K562 (cell line): Measurements from ENCODE around the gene SLC25A26. TPM values are rescaled to one million over a fixed set of nuclear protein-coding genes. Genes with fewer than 3 reads are reported as not detected.

Experiments used
- ATAC-seq: fragments of 200-7000 bp; cut with Tn5 transposase; 3 replicates; pipeline ENCODE4 v1.9.1; 2020; ENCODE audit warnings: moderate library complexity
- BruUV-seq: library from RNA; stranded (reverse); fragments of 400-500 nt; replicated peaks from 2 replicates; lab custom pipeline; 2021; lab: Mats Ljungman, UMichigan
- CTCF ChIA-PET: fragments of 300-600 bp; formaldehyde crosslinking; extraction: SDS; loops from one replicate; lab custom pipeline; 2021; ENCODE audit warnings: low intra/inter-chr PET ratio; lab: Yijun Ruan, JAX
- POLR2A ChIA-PET: fragments of 300-600, 350-650 bp; sonication (Branson Sonifier 250); formaldehyde crosslinking; extraction: SDS; loops from one replicate; lab custom pipeline; 2021; ENCODE audit warnings: antibody characterized with exemption, inconsistent platforms; lab: Yijun Ruan, JAX
- DNase-seq, 4 experiments: peaks; one replicate each; pipeline versions ENCODE4 v3.0.0 to v3.0.0-alpha.2; 2011 to 2018; ENCODE audit warnings: low spot score in 3 of 4, mixed read lengths in 3 of 4; ENCODE audit errors: extremely low read depth in 1 of 4
- FAIRE-seq: peaks from 2 replicates; lab custom pipeline; 2011; peaks lifted over from hg19 to GRCh38; lab: Jason Lieb, UNC
- H2AFZ ChIP-seq: 2 replicates; pipeline ENCODE4 v1.6.0; 2011; ENCODE audit warnings: low read depth, low read length, control low read depth, inconsistent platforms
- H3K27ac ChIP-seq: fragments of 200-600 bp; 3 replicates; pipeline ENCODE4 v1.8.0; 2011; ENCODE audit warnings: low read depth, mild to moderate bottlenecking, control low read depth, inconsistent platforms, low read length, moderate library complexity, mixed read lengths; ENCODE audit errors: extremely low read depth
- H3K27me3 ChIP-seq, 2 experiments: fragments of 300-600 bp in 1 of 2; 2 replicates in 1 of 2; 3 replicates in 1 of 2; pipeline versions ENCODE4 v1.6.0 to v1.8.0; 2011; ENCODE audit warnings: inconsistent platforms in 2 of 2, low read length in 2 of 2, mild to moderate bottlenecking in 1 of 2, mixed read lengths in 1 of 2, moderate library complexity in 1 of 2; ENCODE audit not compliant: control insufficient read depth in 2 of 2, insufficient read depth in 2 of 2
- H3K36me3 ChIP-seq: fragments of 300-600 bp; 3 replicates; pipeline ENCODE4 v1.8.0; 2011; ENCODE audit warnings: mild to moderate bottlenecking, low read length, inconsistent platforms; ENCODE audit not compliant: control insufficient read depth, insufficient read depth
- H3K4me1 ChIP-seq, 2 experiments: fragments of 200-600 bp in 1 of 2; replicated peaks in 1 of 2; 2 replicates in 1 of 2; 3 replicates in 1 of 2; pipeline versions ENCODE4 v1.5.1 to v1.8.0; 2011; ENCODE audit warnings: inconsistent platforms in 2 of 2, low read length in 2 of 2, mild to moderate bottlenecking in 1 of 2, mixed read lengths in 1 of 2, moderate library complexity in 1 of 2; ENCODE audit not compliant: control insufficient read depth in 2 of 2, insufficient read depth in 2 of 2
- H3K4me2 ChIP-seq: 2 replicates; pipeline ENCODE4 v1.6.1; 2011; ENCODE audit warnings: low read length, control low read depth, inconsistent platforms, mixed read lengths; ENCODE audit not compliant: insufficient read depth
- H3K4me3 ChIP-seq: fragments of 200-600 bp; sonication (generic), shearing (Covaris generic); 2 replicates; pipeline ENCODE4 v1.5.1; 2016; ENCODE audit warnings: control low read depth, inconsistent platforms
- H3K79me2 ChIP-seq: fragments of 200-600 bp; 3 replicates; pipeline ENCODE4 v1.8.0; 2011; ENCODE audit warnings: low read length, inconsistent platforms; ENCODE audit not compliant: control insufficient read depth, insufficient read depth
- H3K9ac ChIP-seq, 2 experiments: 2 replicates each; pipeline versions ENCODE4 v1.6.0 to v1.6.1; 2011; ENCODE audit warnings: low read depth in 2 of 2, low read length in 2 of 2, control low read depth in 1 of 2, inconsistent platforms in 1 of 2, mild to moderate bottlenecking in 1 of 2, mixed read lengths in 1 of 2; ENCODE audit not compliant: insufficient read depth in 1 of 2
- H3K9me1 ChIP-seq: one replicate; pipeline ENCODE4 v1.6.0; 2011; ENCODE audit warnings: inconsistent platforms, mild to moderate bottlenecking, low read length, moderate library complexity; ENCODE audit not compliant: control insufficient read depth, insufficient read depth
- H3K9me3 ChIP-seq: replicated peaks from 2 replicates; pipeline ENCODE4 v1.5.1; 2011; ENCODE audit warnings: low read depth, low read length, inconsistent platforms; ENCODE audit not compliant: control insufficient read depth, insufficient read depth
- H4K20me1 ChIP-seq: replicated peaks from 2 replicates; pipeline ENCODE4 v1.6.1; 2011; ENCODE audit warnings: low read length, inconsistent platforms, mixed read lengths; ENCODE audit not compliant: control insufficient read depth, insufficient read depth
- RBM15 ChIP-seq: fragments of 200-400 bp; formaldehyde crosslinking; IDR thresholded peaks from 2 replicates; pipeline ENCODE4 v1.6.1; 2018; ENCODE audit warnings: mild to moderate bottlenecking, low read length, moderate library complexity; ENCODE audit not compliant: insufficient read depth
- SAFB2 ChIP-seq: fragments of 200-400 bp; formaldehyde crosslinking; IDR thresholded peaks from 2 replicates; pipeline ENCODE4 v1.6.1; 2018; ENCODE audit warnings: borderline replicate concordance, low read length, low read depth, moderate library complexity; ENCODE audit not compliant: severe bottlenecking
- SIN3B ChIP-seq: fragments of 450-650 bp; IDR thresholded peaks from 2 replicates; pipeline ENCODE4 v1.6.1; 2017; ENCODE audit warnings: low read depth, mild to moderate bottlenecking, moderate library complexity
- ZNF232 ChIP-seq: sonication (generic); formaldehyde crosslinking; IDR thresholded peaks from 2 replicates; pipeline ENCODE4 v1.8.0; 2022; ENCODE audit warnings: mild to moderate bottlenecking, missing genetic modification reagents
- ZNF77 ChIP-seq: fragments of 250-450 bp; sonication (Bioruptor Pico); IDR thresholded peaks from 2 replicates; pipeline ENCODE4 v1.5.0; 2020
- WGBS: fragments of 100-300 bp; shearing (Covaris generic); methylation state at CpG from one replicate; pipeline ENCODE4 v1.1.6; 2016; ENCODE audit warnings: low coverage, mixed read lengths; ENCODE audit not compliant: insufficient coverage; ENCODE audit errors: missing lambda C conversion rate; 5-methylcytosine and 5-hydroxymethylcytosine counted together
- in situ Hi-C: fragments of 300-500 bp; cut with MboI; formaldehyde crosslinking; loops from 4 replicates; pipeline ENCODE4 v1.15.0; 2018; ENCODE audit warnings: inconsistent platforms, mixed read lengths
- intact Hi-C: fragments of 100-400 bp; cut with micrococcal nuclease; formaldehyde crosslinking; loops from 2 replicates; pipeline ENCODE4 v1.14.2; 2022
- polyA plus RNA-seq, 8 experiments: library from polyadenylated mRNA; depleted of rRNA in 4 of 8; stranded (reverse) in 5 of 8; unstranded in 3 of 8; fragments of >200 nt; fragmentation: Nextera tagmentation in 2 of 8; fragmentation: Illumina TruSeq in 1 of 8; extraction: Ambion mirVana in 2 of 8; extraction: Trizol in 1 of 8; gene quantifications; 2 replicates each; pipeline versions ENCODE4 v1.2.1 to v1.2.3, GENCODE V29; 2011 to 2014; ENCODE audit warnings: inconsistent platforms in 1 of 8, missing spikeins in 1 of 8
- total RNA-seq, 7 experiments: library from RNA; depleted of rRNA in 6 of 7; stranded (reverse); fragments of >200 nt in 6 of 7; fragmentation: Illumina TruSeq in 2 of 7; extraction: Trizol in 2 of 7; gene quantifications; 2 replicates each; pipeline versions ENCODE4 v1.2.1 to v1.2.3, GENCODE V29; 2011 to 2021; ENCODE audit warnings: low replicate concordance in 1 of 7
- TF ChIP-seq, protein P1 (sequence below), 2 experiments: fragments of 450-650 bp in 1 of 2; IDR thresholded peaks; 2 replicates each; pipeline ENCODE4 v1.6.1; 2011 to 2017; ENCODE audit warnings: low read depth in 2 of 2, antibody characterized with exemption in 1 of 2, borderline replicate concordance in 1 of 2, low read length in 1 of 2, mild to moderate bottlenecking in 1 of 2, mixed read lengths in 1 of 2; ENCODE audit not compliant: control insufficient read depth in 1 of 2

The SLC25A26 gene
- total and polyA plus RNA-seq, 9 of the 15 experiments (the other 6 are each of a cell fraction or from before 2014, with no cell fraction given), result 7.2 to 29.1 (median 12.6) TPM

DNA sequence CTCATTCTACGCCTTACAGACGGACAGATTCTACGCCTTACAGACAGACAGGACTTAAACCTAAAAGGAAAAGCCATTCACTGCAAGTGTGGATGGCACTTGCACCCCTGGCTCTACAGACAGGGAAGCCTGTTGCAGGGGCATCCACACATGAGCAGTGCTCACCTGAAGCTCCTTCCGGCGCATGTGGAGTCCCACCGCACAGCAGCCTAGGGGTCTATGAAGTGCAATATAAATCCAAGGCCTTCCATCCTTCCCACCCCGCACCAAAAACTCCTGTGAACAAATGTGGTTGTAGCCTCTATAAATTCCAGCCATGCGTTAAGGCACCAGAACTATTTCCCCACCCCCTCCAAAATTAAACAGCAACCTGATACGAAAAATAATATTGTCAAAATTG lies 158.8 kb downstream of the SLC25A26 start (continued):
- TF ChIP-seq ZNF232, result no peak

DNA sequence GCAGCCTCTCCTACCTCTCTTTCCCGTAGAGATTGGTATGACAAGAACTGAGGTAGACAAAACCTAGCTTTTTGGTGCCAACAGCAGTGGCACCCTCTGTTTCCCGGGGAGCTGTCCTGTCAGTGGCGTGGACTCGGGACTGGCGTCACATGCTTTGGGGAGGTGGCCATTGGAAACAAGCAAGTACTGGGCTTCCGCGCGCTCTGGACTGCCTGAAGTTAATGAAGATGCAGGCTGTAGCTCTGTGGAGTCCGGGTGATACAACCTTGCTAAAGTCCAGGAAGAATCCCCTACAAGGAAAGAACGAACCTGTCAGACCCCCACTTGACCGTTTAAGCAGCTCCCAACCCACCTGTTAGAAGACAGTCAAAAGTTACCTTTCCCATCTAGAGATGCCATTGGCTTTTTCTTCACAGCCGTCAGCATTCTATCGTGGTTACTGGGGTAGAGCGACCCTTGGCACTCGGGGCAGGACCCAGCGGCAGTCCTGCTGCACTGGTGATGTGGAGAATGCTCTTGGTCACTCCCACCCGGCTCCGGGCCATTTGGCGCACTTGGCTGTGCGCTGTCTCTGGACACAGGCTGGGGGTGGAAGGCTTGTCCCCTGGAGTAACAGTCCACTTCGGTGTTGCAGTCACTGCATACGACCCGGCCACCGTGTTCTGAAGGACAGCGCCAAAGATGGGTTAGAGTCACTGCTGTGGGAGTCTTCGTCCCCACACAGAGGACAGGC lies 159.6 kb downstream of the SLC25A26 start:
- H3K9me1 ChIP-seq, result no peaks in the 10 kb centered on the region
- no peaks in the 10 kb centered on the region for H3K27me3 ChIP-seq
- DNase-seq, result no peak
- FAIRE-seq, result no peak
- POLR2A ChIA-PET, result no interaction called here
- ATAC-seq, result no peak
- H3K4me1 ChIP-seq, result peaks cover 0 to 4% of the 10 kb centered on the region in 2 experiments; a peak in 2 of 5 replicates
- no peak overlapping the region for H2AFZ ChIP-seq
- intact Hi-C loops, result no loop called here
- TF ChIP-seq SAFB2, result no peak
- TF ChIP-seq, protein P1, sequence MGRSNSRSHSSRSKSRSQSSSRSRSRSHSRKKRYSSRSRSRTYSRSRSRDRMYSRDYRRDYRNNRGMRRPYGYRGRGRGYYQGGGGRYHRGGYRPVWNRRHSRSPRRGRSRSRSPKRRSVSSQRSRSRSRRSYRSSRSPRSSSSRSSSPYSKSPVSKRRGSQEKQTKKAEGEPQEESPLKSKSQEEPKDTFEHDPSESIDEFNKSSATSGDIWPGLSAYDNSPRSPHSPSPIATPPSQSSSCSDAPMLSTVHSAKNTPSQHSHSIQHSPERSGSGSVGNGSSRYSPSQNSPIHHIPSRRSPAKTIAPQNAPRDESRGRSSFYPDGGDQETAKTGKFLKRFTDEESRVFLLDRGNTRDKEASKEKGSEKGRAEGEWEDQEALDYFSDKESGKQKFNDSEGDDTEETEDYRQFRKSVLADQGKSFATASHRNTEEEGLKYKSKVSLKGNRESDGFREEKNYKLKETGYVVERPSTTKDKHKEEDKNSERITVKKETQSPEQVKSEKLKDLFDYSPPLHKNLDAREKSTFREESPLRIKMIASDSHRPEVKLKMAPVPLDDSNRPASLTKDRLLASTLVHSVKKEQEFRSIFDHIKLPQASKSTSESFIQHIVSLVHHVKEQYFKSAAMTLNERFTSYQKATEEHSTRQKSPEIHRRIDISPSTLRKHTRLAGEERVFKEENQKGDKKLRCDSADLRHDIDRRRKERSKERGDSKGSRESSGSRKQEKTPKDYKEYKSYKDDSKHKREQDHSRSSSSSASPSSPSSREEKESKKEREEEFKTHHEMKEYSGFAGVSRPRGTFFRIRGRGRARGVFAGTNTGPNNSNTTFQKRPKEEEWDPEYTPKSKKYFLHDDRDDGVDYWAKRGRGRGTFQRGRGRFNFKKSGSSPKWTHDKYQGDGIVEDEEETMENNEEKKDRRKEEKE (IDR thresholded peaks at IDR 0.05; ENCODE audit: borderline replicate concordance in 1 of 2, control insufficient read depth in 1 of 2, low read depth in 2 of 2, low read length in 1 of 2), result no peak
- TF ChIP-seq ZNF77 (CRISPR knock-in tag), result no peak
- no peak for TF ChIP-seq SIN3B
- no peak for TF ChIP-seq RBM15
- TF ChIP-seq, all 486 proteins: peak for 0
- BruUV-seq, result no TSS peak
- in situ Hi-C loops, result no loop called here
- H4K20me1 ChIP-seq, result no peaks in the 10 kb centered on the region
- peaks cover 10% of the 10 kb centered on the region; the same call in 1 of the 3 replicates for H3K36me3 ChIP-seq
- H3K79me2 ChIP-seq, result no peaks in the 10 kb centered on the region
- H3K27ac ChIP-seq, result no peak overlapping the region
- H3K4me2 ChIP-seq, result no peak overlapping the region
- no peak overlapping the region for H3K4me3 ChIP-seq
- H3K9me3 ChIP-seq, result no peaks in the 10 kb centered on the region
- 89% methylated on average over 19 of the region's 26 CpGs for WGBS
- no peak overlapping the region for H3K9ac ChIP-seq
- CTCF ChIA-PET, result no interaction called here
